Measurements from ENCODE around the gene TTC12.

TTC12 gene

DNA sequence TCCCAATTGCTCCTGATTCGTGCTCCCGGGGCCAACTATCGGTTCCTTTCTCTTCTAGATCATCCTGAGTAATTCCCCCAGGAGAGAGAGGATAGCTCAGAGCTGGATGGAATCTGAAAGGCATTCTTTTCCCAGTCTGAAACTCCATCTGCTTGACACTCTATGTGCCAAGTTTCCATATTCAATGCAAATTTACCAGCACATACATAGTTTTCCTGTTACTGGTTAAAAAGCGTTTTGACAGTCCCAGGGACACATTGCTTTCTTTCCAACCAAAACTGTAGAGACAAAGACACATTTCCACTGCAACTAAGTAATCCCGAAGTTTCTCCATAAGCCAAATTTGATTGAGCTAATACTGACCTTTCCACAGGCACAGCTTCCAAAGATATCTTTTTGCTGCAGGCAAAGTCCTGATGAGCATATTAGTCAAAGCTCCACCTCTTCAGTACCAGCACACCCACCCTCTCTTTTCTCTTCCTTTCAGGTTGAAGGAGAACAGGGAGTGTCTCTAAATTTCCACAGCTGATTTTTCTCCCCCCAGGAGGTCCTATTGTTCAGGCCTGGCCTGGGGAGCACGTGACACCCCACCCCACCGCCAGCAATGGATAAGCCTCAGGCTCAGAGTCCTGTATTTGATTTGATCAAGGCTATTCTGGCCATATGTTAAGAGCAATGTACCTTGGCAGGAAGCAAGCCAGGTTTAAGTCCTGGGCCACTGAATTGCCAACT is 63.5 kb downstream of the TTC12 start:
- no peak for DNase-seq

DNA sequence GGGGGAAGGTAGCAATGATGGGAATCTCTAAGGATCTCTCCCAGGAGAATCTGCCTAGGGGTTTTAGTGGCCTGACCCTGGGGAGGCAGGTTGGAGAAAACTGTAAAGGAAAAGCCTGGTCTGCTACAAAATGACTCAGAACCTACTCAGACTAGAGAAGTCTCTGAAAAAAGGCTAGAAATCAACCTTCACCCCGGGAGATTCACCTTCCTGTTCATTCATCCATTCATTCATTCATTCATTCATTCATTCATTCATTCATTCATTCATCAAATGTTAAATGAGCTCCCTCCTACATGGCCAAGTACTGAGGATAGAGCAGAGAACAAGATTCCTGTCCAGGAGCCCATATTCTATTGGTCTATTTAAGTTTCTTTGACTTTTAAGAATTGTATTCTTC is 64.3 kb downstream of the TTC12 start:
- no peak for DNase-seq

DNA sequence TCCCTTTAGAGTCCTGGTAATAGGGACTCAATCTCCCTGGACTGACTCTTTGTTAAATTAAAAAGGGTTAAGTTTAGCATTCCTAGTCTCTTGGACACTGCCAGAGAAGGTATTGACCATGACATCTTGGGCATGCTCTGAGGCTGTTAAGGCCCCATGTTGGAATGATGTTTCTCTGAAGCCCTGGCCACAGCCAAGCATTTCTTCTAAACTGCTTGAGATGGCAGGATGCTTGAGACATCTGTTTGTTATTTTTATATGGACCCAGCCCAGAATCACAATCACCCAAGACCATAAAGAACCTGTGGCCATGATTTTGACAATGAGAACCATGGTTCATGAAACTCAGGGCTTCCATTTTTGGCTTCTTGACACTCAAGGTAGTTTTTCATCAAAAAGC is 67.7 kb downstream of the TTC12 start:
- DNase-seq: no peak

DNA sequence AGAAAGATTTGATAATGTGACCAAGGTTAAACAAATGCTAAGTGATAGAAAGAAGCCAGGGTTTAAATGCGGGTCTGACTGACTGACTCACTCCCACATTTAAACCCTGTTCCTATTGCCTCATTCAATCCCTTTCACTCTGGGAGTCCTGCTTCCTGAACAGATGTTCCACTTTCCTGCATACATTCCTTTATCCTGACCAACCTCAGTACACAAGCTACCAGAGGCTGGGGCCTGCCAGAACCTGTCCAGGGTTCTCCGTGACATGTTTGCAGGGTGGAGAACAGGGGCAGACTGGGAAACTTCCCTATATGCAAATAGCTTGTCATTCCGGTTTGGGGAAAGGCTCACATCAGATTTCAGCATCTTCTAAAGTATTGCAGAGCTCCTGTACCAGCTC is 70.2 kb downstream of the TTC12 start:
- no peak for DNase-seq

- DNase-seq: no peak
Measured at GRCh38 chr11:113385749-113386148, 71.4 kb downstream of the TTC12 start.

GRCh38 chr11:113386866-113387265 is 72.5 kb downstream of the TTC12 start:
- DNase-seq: no peak

GRCh38 chr11:113387605-113388211 is 73.3 kb downstream of the TTC12 start, which contains the start of gene ANKK1:
ANKK1 (plus strand) TSS chr11:113387779; CDS start chr11:113387885, 106 bp downstream.
- no peak for DNase-seq

DNA sequence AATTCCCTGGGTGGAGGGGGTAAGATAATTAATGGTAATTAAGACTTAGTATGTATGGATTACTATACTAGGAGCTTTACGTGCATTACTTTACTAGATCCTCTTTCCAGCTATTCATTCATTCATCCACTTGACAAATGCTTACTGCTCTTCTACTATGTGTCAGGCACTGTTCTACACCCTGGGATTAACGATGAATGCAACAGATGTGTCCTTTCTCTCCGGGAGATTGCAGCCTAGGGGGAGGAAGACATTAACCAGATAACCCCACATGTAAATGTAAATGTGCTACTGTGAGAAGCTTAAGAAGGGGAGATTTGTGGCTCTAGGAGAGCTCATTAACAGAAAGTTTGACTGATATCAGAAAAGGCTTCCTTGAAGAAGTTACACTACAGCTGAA is 74.9 kb downstream of the TTC12 start:
- DNase-seq: no peak

GRCh38 chr11:113392236-113392921 is 78.0 kb downstream of the TTC12 start:
- no peak for DNase-seq

GRCh38 chr11:113393501-113393985 is 79.2 kb downstream of the TTC12 start:
- no peak for DNase-seq

DNA sequence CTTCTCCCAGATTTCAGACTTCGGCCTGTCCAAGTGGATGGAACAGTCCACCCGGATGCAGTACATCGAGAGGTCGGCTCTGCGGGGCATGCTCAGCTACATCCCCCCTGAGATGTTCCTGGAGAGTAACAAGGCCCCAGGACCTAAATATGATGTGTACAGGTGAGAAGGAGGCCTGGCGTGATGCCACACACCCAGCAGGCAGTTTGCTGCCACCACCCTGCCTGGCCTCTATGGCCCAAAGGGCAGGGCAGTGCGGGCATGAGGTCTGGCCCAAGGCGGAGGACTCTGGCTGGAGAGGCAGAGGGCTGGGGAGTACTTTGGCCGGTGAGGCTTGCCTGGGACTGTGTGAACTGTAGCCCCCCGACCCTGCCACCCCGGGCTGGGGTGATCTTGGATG is 80.5 kb downstream of the TTC12 start:
- DNase-seq: no peak

DNA sequence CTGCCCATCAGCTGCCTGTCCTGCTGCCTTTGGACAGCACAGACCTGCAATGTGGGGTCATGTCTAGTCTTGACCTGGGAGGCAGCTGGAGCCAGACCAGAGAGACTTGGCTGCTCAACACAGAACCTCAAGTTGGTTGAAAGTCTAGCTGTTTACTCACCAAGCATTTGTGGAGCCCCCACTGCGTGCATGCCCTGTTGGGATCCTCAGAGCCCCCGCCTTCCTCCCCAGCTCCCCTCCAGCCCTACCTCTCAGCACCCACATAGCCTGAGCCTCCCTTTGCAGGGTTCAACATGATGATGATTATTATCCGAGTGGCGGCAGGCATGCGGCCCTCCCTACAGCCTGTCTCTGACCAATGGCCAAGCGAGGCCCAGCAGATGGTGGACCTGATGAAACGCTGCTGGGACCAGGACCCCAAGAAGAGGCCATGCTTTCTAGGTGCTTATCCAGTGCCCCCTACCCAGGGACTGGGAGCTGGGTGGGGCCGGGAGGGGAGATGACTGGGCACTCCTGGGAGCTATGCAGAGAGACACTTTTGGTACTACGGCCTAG is 81.5 kb downstream of the TTC12 start:
- no peak for DNase-seq

DNA sequence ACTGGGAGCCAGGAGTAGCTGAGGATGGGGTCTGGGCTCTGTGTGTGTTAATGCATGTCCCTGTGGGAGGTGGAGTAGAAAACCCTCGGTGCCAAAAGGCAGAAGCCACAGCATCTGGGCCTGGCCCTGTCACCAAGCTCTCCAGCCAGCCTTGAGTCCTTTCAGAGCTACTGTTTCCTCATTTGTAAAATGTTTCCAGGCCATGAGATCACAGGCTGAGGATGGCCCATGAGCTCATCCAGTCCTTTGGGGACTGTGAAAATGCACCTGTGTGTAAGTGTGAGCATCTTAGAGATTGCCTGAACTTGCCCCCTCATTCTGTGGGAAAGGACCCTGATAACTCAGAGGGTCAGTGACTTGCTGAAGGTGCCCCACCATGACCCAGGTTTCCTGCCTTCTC is 82.3 kb downstream of the TTC12 start:
- no peak for DNase-seq

- DNase-seq: no peak
Measured at GRCh38 chr11:113397212-113397611, 82.8 kb downstream of the TTC12 start.

DNA sequence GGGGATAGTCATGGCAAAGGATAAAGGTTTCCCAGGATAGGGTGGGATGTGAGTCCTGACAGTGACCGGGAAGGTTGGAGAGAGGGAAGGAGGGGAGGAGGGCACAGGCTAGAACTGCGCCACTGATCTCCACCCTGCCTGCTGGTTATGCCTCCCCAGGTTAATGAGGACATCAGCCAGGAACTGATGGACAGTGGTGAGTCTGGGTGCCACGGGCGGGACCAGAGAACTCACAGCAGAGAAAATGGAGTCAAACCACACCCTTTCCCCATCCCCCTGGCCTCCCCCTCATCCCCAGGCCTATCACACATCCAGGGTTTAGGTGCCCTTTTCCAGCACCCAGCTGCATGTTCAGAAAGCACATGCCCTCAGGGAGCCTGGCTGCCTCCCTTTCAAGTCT is 83.4 kb downstream of the TTC12 start:
- DNase-seq: no peak

- DNase-seq: no peak
Measured at GRCh38 chr11:113398669-113399430, 84.5 kb downstream of the TTC12 start.

- no peak for DNase-seq
Measured at GRCh38 chr11:113400631-113401230, 86.3 kb downstream of the TTC12 start.

GRCh38 chr11:113401718-113402117 is 87.3 kb downstream of the TTC12 start:
- peak; percentile 31 to 73 for DNase-seq

DNA sequence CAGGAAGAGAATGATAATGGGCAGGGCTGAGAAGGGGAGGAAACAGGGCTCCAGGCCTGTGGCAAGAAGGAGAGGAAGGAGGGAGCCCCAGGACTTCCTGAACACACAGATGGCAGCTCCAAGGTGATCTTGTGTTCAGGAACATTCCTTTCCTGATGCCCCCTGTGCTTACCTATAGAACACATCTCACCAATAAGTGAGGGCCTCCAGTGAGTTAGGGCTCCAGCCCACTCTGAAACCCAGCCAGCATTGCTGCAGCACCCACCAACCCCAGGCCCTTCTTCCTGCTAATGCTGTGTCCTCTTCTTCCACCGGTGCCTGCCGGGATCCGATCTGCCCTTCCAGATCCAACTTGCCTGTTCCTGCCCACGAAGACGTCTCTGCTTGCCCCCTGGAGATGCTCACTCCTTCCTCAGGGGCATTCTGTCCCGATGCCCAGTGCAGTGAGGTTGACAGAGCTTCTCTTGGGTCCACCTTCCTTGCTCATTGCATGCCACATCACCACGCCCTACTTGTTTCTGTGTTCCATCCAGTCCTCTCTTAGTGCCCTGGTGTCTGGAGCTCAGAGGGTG is 90.6 kb downstream of the TTC12 start:
- DNase-seq: no peak

GRCh38 chr11:113405724-113406478 is 91.5 kb downstream of the TTC12 start:
- DNase-seq: no peak

- no peak for DNase-seq
Measured at GRCh38 chr11:113407163-113407562, 92.8 kb downstream of the TTC12 start.

All from SHP77 (cell line).